HTERT RPE-1 (cell line): Measurements from ENCODE around the gene FES.
"Not testable (repeated sequence)": the region's sequence is repeated elsewhere in the genome, so short reads cannot be mapped to it uniquely, and the experiment has no call there.

Experiments used
- in situ Hi-C: fragments of 300-500 bp; cut with MboI; formaldehyde crosslinking; loops from 4 replicates; pipeline ENCODE4 v1.14.3; 2020; ENCODE audit warnings: low sequenced_read_pairs

Gene FES

GRCh38 chr15:90907051-90907660, 22.9 kb downstream of the FES start:
- in situ Hi-C loops: no loop called here

GRCh38 chr15:90907838-90908507, 23.7 kb downstream of the FES start:
- in situ Hi-C loops: no loop called here

GRCh38 chr15:90909449-90909848, 25.1 kb downstream of the FES start:
- in situ Hi-C loops: not testable (repeated sequence)

GRCh38 chr15:90909976-90910375, 25.7 kb downstream of the FES start:
- in situ Hi-C loops: no loop called here

GRCh38 chr15:90910441-90911301, 26.4 kb downstream of the FES start:
- in situ Hi-C loops: no loop called here

GRCh38 chr15:90911302-90911623, 27.0 kb downstream of the FES start:
- in situ Hi-C loops: no loop called here

- in situ Hi-C loops: no loop called here
These were observed 27.8 kb downstream of the FES start for GRCh38 chr15:90911906-90912769.

- in situ Hi-C loops: no loop called here
These were observed 28.4 kb downstream of the FES start for GRCh38 chr15:90912770-90913075.

GRCh38 chr15:90913398-90913944, 29.2 kb downstream of the FES start:
- in situ Hi-C loops: no loop called here

GRCh38 chr15:90914305-90915080, 30.2 kb downstream of the FES start:
- in situ Hi-C loops: no loop called here

- in situ Hi-C loops: no loop called here
These were observed 31.0 kb downstream of the FES start for GRCh38 chr15:90915216-90915807.

GRCh38 chr15:90915808-90916440, 31.6 kb downstream of the FES start:
- in situ Hi-C loops: no loop called here

GRCh38 chr15:90916461-90916860, 32.2 kb downstream of the FES start:
- in situ Hi-C loops: no loop called here

GRCh38 chr15:90917569-90917968, 33.3 kb downstream of the FES start:
- in situ Hi-C loops: no loop called here

GRCh38 chr15:90918034-90918788, 33.9 kb downstream of the FES start:
- in situ Hi-C loops: no loop called here

GRCh38 chr15:90918835-90919234, 34.5 kb downstream of the FES start:
- in situ Hi-C loops: no loop called here

GRCh38 chr15:90921887-90922286, 37.6 kb downstream of the FES start:
- in situ Hi-C loops: no loop called here

GRCh38 chr15:90922712-90923322, 38.5 kb downstream of the FES start:
- in situ Hi-C loops: not testable (repeated sequence)
